ENCODE measurements around the gene MATN1.

MATN1 gene

GRCh38 chr1:30757352-30758120 is 34.2 kb upstream of the MATN1 start, which contains the start of gene LAPTM5:
Gene LAPTM5 (minus strand): TSS chr1:30757774. CDS start chr1:30757745, 29 bp downstream.
- no peak for DNase-seq

- DNase-seq, result no peak
These were observed 33.4 kb upstream of the MATN1 start for GRCh38 chr1:30756545-30757351.

- no peak for DNase-seq
These were observed 32.8 kb upstream of the MATN1 start for GRCh38 chr1:30756206-30756544.

- DNase-seq, result no peak
These were observed 32.4 kb upstream of the MATN1 start for GRCh38 chr1:30755746-30756145.

GRCh38 chr1:30755334-30755733 is 31.9 kb upstream of the MATN1 start:
- DNase-seq, result no peak

- DNase-seq, result no peak
These were observed 31.3 kb upstream of the MATN1 start for GRCh38 chr1:30754684-30755171.

GRCh38 chr1:30753660-30754123 is 30.3 kb upstream of the MATN1 start:
- no peak for DNase-seq

- DNase-seq, result no peak
These were observed 29.7 kb upstream of the MATN1 start for GRCh38 chr1:30753118-30753517.

GRCh38 chr1:30752651-30752908 is 29.2 kb upstream of the MATN1 start:
- DNase-seq, result no peak

- no peak for DNase-seq
These were observed 28.7 kb upstream of the MATN1 start for GRCh38 chr1:30751830-30752650.

- no peak for DNase-seq
These were observed 27.4 kb upstream of the MATN1 start for GRCh38 chr1:30750731-30751291.

GRCh38 chr1:30749691-30750583 is 26.6 kb upstream of the MATN1 start:
- no peak for DNase-seq

GRCh38 chr1:30748699-30749401 is 25.5 kb upstream of the MATN1 start:
- DNase-seq, result no peak

- DNase-seq, result no peak
These were observed 24.8 kb upstream of the MATN1 start for GRCh38 chr1:30748098-30748698.

GRCh38 chr1:30747033-30748008 is 23.9 kb upstream of the MATN1 start:
- no peak for DNase-seq

- no peak for DNase-seq
These were observed 23.0 kb upstream of the MATN1 start for GRCh38 chr1:30746212-30747032.

GRCh38 chr1:30745834-30746208 is 22.4 kb upstream of the MATN1 start:
- DNase-seq, result no peak

GRCh38 chr1:30745156-30745833 is 21.9 kb upstream of the MATN1 start:
- DNase-seq, result no peak

All from NCI-H2081 treated with DMSO at 0.1 percent for 48 hours (cell line).